ENCODE measurements around the gene ARFGAP3.

The ARFGAP3 gene

GRCh38 chr22:42892571-42893316 is 35.7 kb upstream of the ARFGAP3 start:
- no peak for TF ChIP-seq CTCF (IDR thresholded peaks at IDR 0.05; ENCODE audit: insufficient read depth, low read length, missing control alignments)
- POLR2A ChIA-PET, result no interaction called here
- H3K4me3 ChIP-seq (ENCODE audit: low read depth, low read length), result no peak overlapping the region
- DNase-seq (ENCODE audit: low read depth, low spot score), result no peak
- CTCF ChIA-PET, result interaction anchor here (1.1 to 1.6 kb wide), 2 partner anchors 10 to 13 kb away, joined by 3 to 8 read pairs; no protein-coding TSS in a partner anchor

GRCh38 chr22:42892156-42892555 is 35.1 kb upstream of the ARFGAP3 start:
- DNase-seq (ENCODE audit: low read depth, low spot score), result no peak
- CTCF ChIA-PET, result interaction anchor here (1.1 to 1.6 kb wide), 2 partner anchors 10 to 14 kb away, joined by 3 to 8 read pairs; no protein-coding TSS in a partner anchor
- no peak overlapping the region for H3K4me3 ChIP-seq (ENCODE audit: low read depth, low read length)
- POLR2A ChIA-PET, result no interaction called here
- no peak for TF ChIP-seq CTCF (IDR thresholded peaks at IDR 0.05; ENCODE audit: insufficient read depth, low read length, missing control alignments)

GRCh38 chr22:42891696-42892095 is 34.6 kb upstream of the ARFGAP3 start:
- H3K4me3 ChIP-seq (ENCODE audit: low read depth, low read length), result no peak overlapping the region
- POLR2A ChIA-PET, result no interaction called here
- CTCF ChIA-PET, result interaction anchor here (1.6 kb wide), 1 partner anchor 11 kb away, joined by 8 read pairs; no protein-coding TSS in a partner anchor
- TF ChIP-seq CTCF (IDR thresholded peaks at IDR 0.05; ENCODE audit: insufficient read depth, low read length, missing control alignments), result no peak
- no peak for DNase-seq (ENCODE audit: low read depth, low spot score)

GRCh38 chr22:42891008-42891407 is 33.9 kb upstream of the ARFGAP3 start:
- TF ChIP-seq CTCF (IDR thresholded peaks at IDR 0.05; ENCODE audit: insufficient read depth, low read length, missing control alignments), result no peak
- H3K4me3 ChIP-seq (ENCODE audit: low read depth, low read length), result no peak overlapping the region
- no peak for DNase-seq (ENCODE audit: low read depth, low spot score)
- CTCF ChIA-PET, result no interaction called here
- POLR2A ChIA-PET, result no interaction called here

GRCh38 chr22:42889304-42889703 is 32.2 kb upstream of the ARFGAP3 start:
- no peak for TF ChIP-seq CTCF (IDR thresholded peaks at IDR 0.05; ENCODE audit: insufficient read depth, low read length, missing control alignments)
- ChIA-PET POLR2A (no interaction called here), CTCF (interaction anchor here (0.6 to 1.4 kb wide), 3 partner anchors 136 to 201 kb away, joined by 3 to 4 read pairs (median 3); no protein-coding TSS in a partner anchor)
- H3K4me3 ChIP-seq (ENCODE audit: low read depth, low read length), result no peak overlapping the region
- no peak for DNase-seq (ENCODE audit: low read depth, low spot score)

GRCh38 chr22:42887523-42888507 is 30.7 kb upstream of the ARFGAP3 start:
- CTCF ChIA-PET, result interaction anchor here (0.7 to 1.3 kb wide), 2 partner anchors 146 to 202 kb away, joined by 3 to 4 read pairs; no protein-coding TSS in a partner anchor
- TF ChIP-seq CTCF (IDR thresholded peaks at IDR 0.05; ENCODE audit: insufficient read depth, low read length, missing control alignments), result no peak
- no peak for DNase-seq (ENCODE audit: low read depth, low spot score)
- no peak overlapping the region for H3K4me3 ChIP-seq (ENCODE audit: low read depth, low read length)
- POLR2A ChIA-PET, result no interaction called here
